ENCODE results near the gene C2orf76. TPM values are rescaled to one million over a fixed set of nuclear protein-coding genes. Genes with fewer than 3 reads are reported as not detected.

Gene C2orf76
- total and polyA plus RNA-seq, 2 of the 4 experiments (the other 2 are of a cell fraction), result 10.6 to 12.6 TPM

GRCh38 chr2:119366161-119366648 lies 429 bp downstream of the C2orf76 start:
- H3K9me3 ChIP-seq (ENCODE audit: control insufficient read depth, insufficient read depth, low read length), result no peaks in the 10 kb centered on the region
- DNase-seq, result peak; percentile 25
- WGBS, 2 experiments (ENCODE audit: extremely low coverage in 2 of 2, insufficient read length in 1 of 2), result 2% methylated on average over 8 of the region's 17 CpGs; no CpG with 5 or more reads in 1 of the 2 experiments
- H3K23ac ChIP-seq (ENCODE audit: low read depth, low read length), result peak overlapping the region; percentile 83; the same call in 1 of the 2 replicates
- no peaks in the 10 kb centered on the region for H3K27me3 ChIP-seq (ENCODE audit: control insufficient read depth, insufficient read depth, low read length)
- no peak overlapping the region for H2BK20ac ChIP-seq (ENCODE audit: low read depth, low read length)
- H3K4me1 ChIP-seq (ENCODE audit: control insufficient read depth, insufficient read depth, low read length), result peaks cover 8% of the 10 kb centered on the region
- peak overlapping the region; percentile 83 for H3K4ac ChIP-seq (ENCODE audit: low read depth, low read length)
- H3K36me3 ChIP-seq (ENCODE audit: control insufficient read depth, insufficient read depth, low read length), result peaks cover 17% of the 10 kb centered on the region
- H3K9ac ChIP-seq (ENCODE audit: low read depth, low read length), result peak overlapping the region; percentile 71
- H4K20me1 ChIP-seq (ENCODE audit: insufficient read depth, low read length), result peaks cover 14% of the 10 kb centered on the region; the same call in 1 of the 2 replicates
- TSS peak; percentile 52 for BruUV-seq (replicated peaks)
- intact Hi-C loops (cut with micrococcal nuclease), result loop anchor here (5.0 kb wide), 1 partner anchor 144 kb away; the partner anchor contains the start of gene STEAP3
- H2AFZ ChIP-seq (replicated peaks; ENCODE audit: low read length, poor library complexity), result peak overlapping the region; percentile 98
- ChIA-PET POLR2A (ENCODE audit: unreplicated experiment) (no interaction called here), CTCF (no interaction called here)
- H2BK120ac ChIP-seq (ENCODE audit: low read depth, low read length), result peak overlapping the region; percentile 20; the same call in 1 of the 2 replicates
- H3K27ac ChIP-seq (ENCODE audit: insufficient read depth, low read length), result peak overlapping the region; percentile 58
- peaks cover 13% of the 10 kb centered on the region; the same call in 1 of the 2 replicates for H3K9me1 ChIP-seq (ENCODE audit: insufficient read depth, low read length)
- no peak overlapping the region for H2BK15ac ChIP-seq (ENCODE audit: low read depth, low read length)
- ATAC-seq (ENCODE audit: low read depth), result peak; percentile 1; the same call in 1 of the 2 replicates
- H4K8ac ChIP-seq (ENCODE audit: low read depth in 2 of 2, low read length in 2 of 2), result peak overlapping the region; percentile 90 to 94
- H2AK9ac ChIP-seq (replicated peaks; ENCODE audit: low read depth, low read length, poor library complexity), result peak overlapping the region; percentile 49
- peaks cover 38 to 51% of the 10 kb centered on the region in 2 experiments for H3K79me1 ChIP-seq (ENCODE audit: low read depth in 1 of 2, low read length in 2 of 2)
- H2BK5ac ChIP-seq (ENCODE audit: low read depth, low read length, poor library complexity, severe bottlenecking), result peak overlapping the region; percentile 47
- in situ Hi-C loops (cut with MboI; ENCODE audit: low sequenced_read_pairs), result no loop called here
- peak overlapping the region; percentile 83 for H3K4me2 ChIP-seq (ENCODE audit: low read depth, low read length)
- H3K56ac ChIP-seq (ENCODE audit: extremely low read depth, insufficient read depth, low read length), result peak overlapping the region; percentile 50; the same call in 1 of the 2 replicates
- dilution Hi-C loops (cut with HindIII; ENCODE audit: low sequenced_read_pairs, unreplicated experiment), result no loop called here
- peak overlapping the region; percentile 89 for H3K14ac ChIP-seq (replicated peaks; ENCODE audit: low read depth, low read length)
- peak overlapping the region; percentile 59 for H3K4me3 ChIP-seq (ENCODE audit: insufficient read depth, low read depth, low read length)
- peak overlapping the region; percentile 20 for H3K18ac ChIP-seq (ENCODE audit: low read depth, low read length)
- peak overlapping the region; percentile 78 for H4K5ac ChIP-seq (ENCODE audit: low read depth, low read length)
- H2AK5ac ChIP-seq (ENCODE audit: low read depth, low read length), result peak overlapping the region; percentile 37
- TF ChIP-seq USF2 (IDR thresholded peaks at IDR 0.05; ENCODE audit: low read depth, low read length) (no peak), CEBPB (IDR thresholded peaks at IDR 0.05; ENCODE audit: low read depth, low read length) (no peak), BHLHE40 (IDR thresholded peaks at IDR 0.05; ENCODE audit: low read depth, low read length) (no peak), NFE2L2 (IDR thresholded peaks at IDR 0.05; ENCODE audit: low read depth, low read length) (no peak), MAFK (IDR thresholded peaks at IDR 0.05; ENCODE audit: low read depth, low read length) (no peak), RFX5 (IDR thresholded peaks at IDR 0.05; ENCODE audit: low read depth, low read length) (no peak), RCOR1 (IDR thresholded peaks at IDR 0.05; ENCODE audit: insufficient replicate concordance, low read length) (no peak), RAD21 (IDR thresholded peaks at IDR 0.05; ENCODE audit: low read length) (no peak), ELK1 (IDR thresholded peaks at IDR 0.05; ENCODE audit: borderline replicate concordance, low read depth, low read length) (no peak), CTCF (conservative IDR thresholded peaks at IDR 0.05; ENCODE audit: low read depth, low read length) (no peak)
- H4K91ac ChIP-seq (ENCODE audit: insufficient read depth, low read depth, low read length), result peak overlapping the region; percentile 67
